NCI-H2227 (cell line): ENCODE measurements around the gene MXRA8.
"Not testable (repeated sequence)": the region's sequence is repeated elsewhere in the genome, so short reads cannot be mapped to it uniquely, and the experiment has no call there.

Experiments
- DNase-seq: peaks from one replicate; lab custom pipeline; 2025; ENCODE audit not compliant: unreplicated experiment; lab: John Stamatoyannopoulos, UW

MXRA8 gene

GRCh38 chr1:1370771-1371300, 12.5 kb upstream of the MXRA8 start:
- no peak for DNase-seq

GRCh38 chr1:1370094-1370493, 11.7 kb upstream of the MXRA8 start:
- DNase-seq: not testable (repeated sequence)

GRCh38 chr1:1367315-1367714, 9.0 kb upstream of the MXRA8 start:
- DNase-seq: no peak

- no peak for DNase-seq
Measured at GRCh38 chr1:1366699-1367066, 8.3 kb upstream of the MXRA8 start.

DNA sequence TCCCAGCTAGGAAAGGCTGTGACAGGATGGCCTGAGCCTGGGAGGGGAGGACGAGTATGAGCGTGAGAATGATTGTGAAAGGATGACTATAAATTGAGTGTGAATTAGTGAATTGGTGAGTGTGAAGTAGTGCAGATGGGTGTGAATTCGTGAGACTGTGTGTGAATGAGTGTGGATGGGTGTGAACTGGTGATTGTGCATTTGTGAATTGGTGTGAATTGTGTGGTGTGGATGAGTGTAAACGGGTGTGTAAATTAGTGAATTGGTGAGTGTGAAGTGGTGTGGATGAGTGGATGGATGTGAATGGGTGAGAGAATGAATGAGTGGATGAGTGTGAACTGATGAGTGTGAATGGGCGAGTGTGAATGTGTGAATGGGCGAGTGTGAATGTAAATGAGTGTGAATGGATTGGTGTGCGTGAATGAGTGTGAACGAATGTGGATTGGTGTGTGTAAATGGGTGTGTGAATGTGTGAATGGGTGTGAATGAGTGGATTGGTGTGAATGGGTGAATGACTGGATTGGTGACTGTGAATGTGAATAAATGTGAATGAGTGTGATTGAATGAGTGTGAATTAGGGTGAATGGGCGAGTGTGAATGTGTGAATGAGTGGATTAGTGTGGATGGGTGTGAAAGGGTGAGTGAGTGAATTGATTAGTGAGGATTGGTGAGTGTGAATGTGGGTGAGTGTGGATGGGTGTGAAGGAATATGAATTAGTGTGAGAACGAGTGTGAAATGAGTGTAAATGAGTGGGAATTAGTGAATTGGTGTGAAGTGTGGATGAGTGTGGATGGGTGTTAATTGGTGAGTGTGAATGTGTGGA, 7.7 kb upstream of the MXRA8 start:
- DNase-seq: no peak

GRCh38 chr1:1364266-1364665, 5.9 kb upstream of the MXRA8 start:
- no peak for DNase-seq

DNA sequence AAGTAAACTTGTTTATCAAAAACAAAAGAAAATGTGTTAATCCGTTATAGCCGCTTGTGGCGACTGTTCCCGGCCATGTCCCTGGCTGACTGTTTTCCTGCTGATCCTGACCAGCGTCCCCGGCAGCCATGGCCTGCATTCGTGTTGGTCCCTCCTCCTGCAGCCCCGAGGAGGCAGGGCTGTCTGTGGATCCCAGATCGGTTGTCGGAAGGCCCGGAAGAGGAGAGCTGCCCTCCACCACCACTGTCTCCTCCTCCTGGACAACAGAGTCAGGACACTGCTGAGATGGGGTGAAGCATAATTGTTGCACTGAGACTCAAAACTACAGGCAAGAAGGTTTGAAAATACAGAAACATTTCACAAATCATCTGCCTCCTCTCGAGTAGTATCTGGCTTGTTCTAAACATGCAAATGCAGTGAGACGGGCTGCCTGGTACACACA, 3.6 kb upstream of the MXRA8 start:
- DNase-seq: peak; percentile 59

GRCh38 chr1:1361233-1361981, 3.1 kb upstream of the MXRA8 start:
- no peak for DNase-seq

DNA sequence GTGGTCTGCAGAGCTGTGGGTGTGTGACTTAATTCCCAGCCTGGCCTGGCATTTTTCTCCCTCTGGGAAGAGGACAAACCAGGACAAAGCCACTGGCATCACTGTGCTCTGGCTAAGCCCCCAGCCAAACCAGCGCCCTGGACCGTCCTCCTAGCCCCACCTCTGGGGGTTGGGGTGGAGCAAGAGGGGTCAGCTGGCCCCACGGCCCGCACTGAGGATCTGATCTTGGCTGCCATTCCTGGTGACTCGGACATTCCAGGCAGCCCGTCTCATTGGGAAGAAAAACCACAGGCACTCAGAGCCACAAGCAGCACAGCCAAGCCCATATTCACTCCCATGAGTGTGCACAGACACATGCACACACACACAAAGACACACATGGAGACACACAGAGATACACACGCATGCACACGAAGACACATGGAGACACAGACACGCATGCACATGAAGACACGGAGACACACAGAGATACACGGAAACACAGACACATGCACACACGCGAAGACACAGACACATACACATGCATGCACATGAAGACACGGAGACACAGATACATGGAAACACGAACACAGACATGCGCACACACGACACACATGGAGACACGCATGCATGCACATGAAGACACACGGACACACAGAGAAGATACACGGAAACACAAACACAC, 2.3 kb upstream of the MXRA8 start:
- DNase-seq: no peak

DNA sequence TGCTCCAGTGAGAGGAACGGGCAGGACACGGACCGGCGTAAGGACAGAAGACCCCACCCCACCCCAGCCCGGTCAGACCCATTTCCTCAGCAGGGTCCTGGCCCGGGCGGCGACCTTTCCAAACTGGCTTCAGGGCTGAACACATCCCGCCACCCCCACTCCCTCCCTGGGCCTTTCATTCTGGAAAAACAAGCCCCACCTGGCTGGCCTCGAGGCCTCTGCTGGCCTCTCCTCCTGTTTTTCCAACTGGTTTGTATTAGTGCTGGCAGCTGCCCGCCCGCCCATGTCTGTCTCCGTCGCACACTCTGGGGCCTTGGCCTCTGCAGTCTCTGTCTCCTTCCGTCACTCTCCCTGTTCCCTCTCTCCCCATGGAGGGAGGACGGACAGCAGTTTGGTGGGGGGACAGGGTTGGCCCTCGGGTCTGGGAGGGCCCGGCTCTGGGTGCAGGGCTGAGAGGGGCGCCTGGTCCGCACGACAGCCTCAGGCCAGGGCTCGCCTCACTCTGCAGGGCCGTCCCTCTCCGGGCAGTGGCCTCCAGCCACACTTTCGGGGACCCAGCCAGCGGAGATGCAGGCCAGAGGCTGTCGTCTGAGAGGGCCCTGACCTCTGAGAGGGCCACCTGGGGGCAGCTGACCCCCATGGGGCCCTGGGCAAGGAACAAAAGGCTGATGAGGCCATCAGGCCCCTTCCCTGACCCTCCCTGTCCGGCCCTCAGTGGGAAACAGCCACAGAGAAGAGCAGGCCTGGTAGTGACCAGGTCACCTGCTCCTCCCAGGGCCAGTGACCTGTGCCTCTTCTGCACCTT, 1.5 kb upstream of the MXRA8 start:
- no peak for DNase-seq

DNA sequence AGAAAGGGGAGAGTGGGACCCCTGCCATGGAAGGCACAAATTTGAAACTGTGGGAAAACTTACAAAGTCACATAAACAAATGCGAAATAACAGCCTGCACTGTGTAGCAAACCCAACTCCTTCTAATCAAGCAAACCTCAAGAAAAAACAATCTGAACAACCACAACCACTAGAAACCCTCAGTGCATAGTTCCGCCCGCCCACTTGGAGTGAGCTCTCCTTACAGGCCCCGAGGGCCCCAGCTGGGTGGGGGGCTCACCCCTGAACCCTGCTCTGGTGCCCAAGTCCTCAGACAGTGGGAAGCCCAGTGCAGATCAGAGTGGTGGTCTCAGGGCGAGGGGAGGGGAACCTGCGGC, 931 bp upstream of the MXRA8 start:
- DNase-seq: no peak

- DNase-seq: no peak
Measured at GRCh38 chr1:1357871-1358432, 403 bp downstream of the MXRA8 start.

- no peak for DNase-seq
Measured at GRCh38 chr1:1356796-1357401, 1.5 kb downstream of the MXRA8 start.

GRCh38 chr1:1356166-1356795, 2.1 kb downstream of the MXRA8 start:
- DNase-seq: no peak

- DNase-seq: peak; percentile 67
Measured at GRCh38 chr1:1355416-1355815, 2.9 kb downstream of the MXRA8 start.

- DNase-seq: no peak
Measured at GRCh38 chr1:1354271-1355247, 3.8 kb downstream of the MXRA8 start.

DNA sequence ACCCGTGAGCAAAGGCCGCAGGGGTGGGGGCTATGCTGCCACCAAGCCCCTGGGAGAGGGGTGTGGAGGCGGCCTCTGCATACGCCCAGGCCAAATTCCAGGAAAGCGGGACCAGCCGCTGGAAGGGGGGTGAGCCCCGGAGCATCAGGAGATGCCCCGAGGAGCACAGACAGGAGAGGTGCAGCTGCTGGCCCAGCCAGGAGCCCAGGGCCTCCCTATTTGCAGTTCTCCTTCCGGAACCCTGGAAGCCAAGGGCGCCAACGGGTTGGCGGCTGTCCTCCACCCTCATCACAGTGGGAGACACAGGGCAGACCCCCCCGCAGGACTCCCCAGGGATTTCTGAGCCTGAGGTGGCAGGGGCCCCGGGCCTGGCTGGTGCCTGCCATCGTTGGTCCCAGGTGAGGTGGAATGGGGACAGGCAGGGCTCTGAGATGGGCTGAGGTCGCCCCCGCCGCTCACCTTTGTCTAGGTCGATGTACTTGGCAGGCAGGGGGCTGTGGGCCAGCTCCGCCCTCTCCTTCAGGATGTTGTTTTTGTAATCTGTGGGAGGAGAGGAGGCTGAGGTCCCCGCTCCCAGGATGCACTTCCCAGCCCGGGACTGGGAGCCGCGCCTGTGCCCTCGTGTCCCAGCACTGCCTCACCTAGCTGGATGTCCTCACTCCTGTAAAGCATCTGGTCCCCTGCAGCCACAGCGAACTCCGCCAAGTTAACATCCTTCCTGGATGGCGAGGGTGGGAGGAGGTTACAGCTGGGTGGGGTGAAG, 4.8 kb downstream of the MXRA8 start:
- no peak for DNase-seq
